GM12875 (cell line): ENCODE results near the gene BAZ1A.

Experiments
- H3K4me3 ChIP-seq: one replicate; pipeline ENCODE4 v1.5.1; 2011; ENCODE audit warnings: low read depth, low read length, control low read depth
- CTCF ChIP-seq: IDR thresholded peaks from 2 replicates; pipeline ENCODE4 v1.5.1; 2011; ENCODE audit warnings: low read depth, mild to moderate bottlenecking, control low read depth, inconsistent platforms, low read length, moderate library complexity, borderline replicate concordance; ENCODE audit not compliant: insufficient read depth

Gene BAZ1A

GRCh38 chr14:34713122-34713680, 162.0 kb downstream of the BAZ1A start:
- TF ChIP-seq CTCF, result no peak
- peak overlapping the region; percentile 62 for H3K4me3 ChIP-seq

- no peak overlapping the region for H3K4me3 ChIP-seq
These were observed 163.1 kb downstream of the BAZ1A start for GRCh38 chr14:34711796-34712712.

GRCh38 chr14:34711169-34711568, 164.0 kb downstream of the BAZ1A start:
- TF ChIP-seq CTCF, result no peak
- no peak overlapping the region for H3K4me3 ChIP-seq

More at GRCh38 chr14:34711796-34712712, 163.1 kb downstream of the BAZ1A start:
- no peak for TF ChIP-seq CTCF

GRCh38 chr14:34710744-34711143, 164.4 kb downstream of the BAZ1A start:
- TF ChIP-seq CTCF, result no peak
- no peak overlapping the region for H3K4me3 ChIP-seq

GRCh38 chr14:34710006-34710405, 165.2 kb downstream of the BAZ1A start:
- H3K4me3 ChIP-seq, result no peak overlapping the region
- no peak for TF ChIP-seq CTCF

GRCh38 chr14:34707722-34708121, 167.4 kb downstream of the BAZ1A start:
- TF ChIP-seq CTCF, result no peak
- H3K4me3 ChIP-seq, result no peak overlapping the region
